Middle frontal gyrus (tissue), 1 donor: ENCODE measurements around the gene CRYBG2.

Experiments
- DNase-seq: peaks from one replicate; pipeline ENCODE4 v3.0.0-alpha.2; 2015; ENCODE audit warnings: low spot score; ENCODE audit errors: extremely low spot score

The CRYBG2 gene

DNA sequence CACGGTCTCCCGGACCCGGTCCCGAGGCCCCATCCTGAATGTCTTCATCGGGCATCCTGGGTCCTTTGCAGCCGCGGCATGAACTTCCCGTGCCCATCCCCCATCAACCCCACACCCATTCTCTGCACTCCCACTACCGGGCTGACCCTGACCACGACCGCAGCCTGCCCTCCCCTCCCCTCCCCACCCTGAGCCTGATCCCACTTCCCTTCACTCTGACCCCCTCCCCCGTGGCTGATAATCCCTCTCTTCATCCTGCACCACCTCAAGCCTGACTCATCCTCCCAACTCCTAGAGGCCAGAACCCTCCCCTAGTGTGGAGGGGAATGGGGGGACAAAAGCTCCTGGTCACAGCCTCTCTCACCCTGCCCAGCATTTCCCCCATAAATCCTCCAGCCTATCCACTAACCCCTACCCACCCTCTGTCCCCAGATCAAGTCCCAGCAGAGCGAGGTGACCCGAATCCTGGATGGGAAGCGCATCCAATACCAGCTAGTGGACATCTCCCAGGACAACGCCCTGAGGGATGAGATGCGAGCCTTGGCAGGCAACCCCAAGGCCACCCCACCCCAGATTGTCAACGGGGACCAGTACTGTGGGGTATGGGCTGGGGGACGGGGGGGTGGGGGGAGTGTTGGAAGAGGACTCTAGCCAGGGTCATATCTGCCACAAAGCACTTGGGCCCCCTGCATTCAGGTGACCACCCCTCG, 73.4 kb downstream of the CRYBG2 start:
- no peak for DNase-seq

DNA sequence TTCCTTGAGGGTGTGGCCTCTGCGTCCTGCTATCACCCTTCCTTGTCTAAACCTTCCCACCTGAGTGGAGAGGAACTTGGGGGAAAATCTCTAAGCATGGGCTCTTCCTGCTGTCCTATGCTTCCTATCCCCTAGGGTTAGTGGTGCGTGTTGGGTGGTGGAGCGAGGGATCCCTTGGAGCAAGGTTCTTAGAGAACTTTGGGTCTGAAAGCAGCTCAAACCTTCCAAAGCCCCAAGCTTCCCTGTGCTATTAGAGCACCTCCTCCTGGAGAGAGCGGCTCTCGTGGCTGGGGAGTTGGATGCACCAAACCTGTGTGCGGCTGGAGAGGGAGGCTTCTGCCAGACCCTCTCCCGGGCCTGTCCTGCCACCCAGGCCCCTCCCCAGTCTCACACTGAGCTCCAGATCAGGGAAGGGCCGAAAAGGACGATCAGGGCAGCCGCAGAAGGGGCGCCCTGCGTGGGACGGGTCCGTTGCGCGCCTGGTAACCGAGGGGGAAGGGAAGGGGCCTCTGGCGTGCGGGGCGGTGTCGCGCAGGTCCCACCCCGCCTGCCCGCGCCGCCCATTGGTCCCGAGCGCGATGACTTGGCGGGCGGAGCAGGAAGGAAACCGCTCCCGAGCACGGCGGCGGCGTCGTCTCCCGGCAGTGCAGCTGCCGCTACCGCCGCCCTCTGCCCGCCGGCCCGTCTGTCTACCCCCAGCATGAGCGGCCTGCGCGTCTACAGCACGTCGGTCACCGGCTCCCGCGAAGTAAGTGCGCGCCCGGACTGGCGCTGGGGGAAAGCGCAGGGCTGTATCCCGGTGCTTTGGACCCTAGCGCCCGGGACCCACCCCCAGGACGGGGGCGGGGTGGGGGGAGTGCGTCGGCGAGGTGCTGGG, 74.2 kb downstream of the CRYBG2 start, which contains the start of gene SH3BGRL3:
SH3BGRL3 (plus strand) TSS at position 631 of the 877 bp plus-strand sequence; CDS start at position 701, 70 bp downstream.
- peak; percentile 63 for DNase-seq

DNA sequence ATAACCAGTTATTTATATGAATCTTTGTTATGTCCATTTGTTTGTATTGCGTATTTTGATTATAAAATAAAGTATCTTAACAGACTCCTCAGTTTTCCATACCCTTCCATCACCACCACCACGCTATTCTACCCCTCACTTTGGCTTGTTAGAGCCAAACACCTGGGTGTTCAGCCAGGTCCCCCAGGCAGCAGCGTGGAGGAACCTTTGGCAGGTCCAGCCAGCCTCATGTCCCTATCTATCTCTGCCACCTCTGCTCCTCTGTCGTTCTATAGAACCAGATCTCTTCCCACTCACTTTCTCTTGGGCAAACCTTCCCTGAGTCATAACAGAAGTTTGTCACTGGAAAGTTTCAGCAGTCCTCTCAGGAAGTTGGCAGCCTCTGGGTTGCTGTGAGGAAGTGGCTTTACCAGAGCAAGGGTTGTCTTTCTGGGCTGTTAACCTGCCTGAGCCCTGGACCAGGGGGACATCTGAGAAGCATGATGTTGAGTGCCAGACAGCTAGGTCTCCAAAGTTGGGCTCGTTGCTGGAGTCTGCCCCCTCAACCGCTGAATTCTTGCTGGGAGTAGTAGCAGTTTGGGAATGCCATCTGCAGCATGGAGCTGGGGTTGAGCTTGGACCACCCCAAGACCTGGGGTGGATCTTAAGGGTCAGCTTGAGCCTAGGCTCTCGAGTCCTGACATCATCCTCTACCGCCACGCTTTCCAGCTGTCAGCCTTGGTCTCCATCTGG, 75.0 kb downstream of the CRYBG2 start:
- DNase-seq, result no peak

DNA sequence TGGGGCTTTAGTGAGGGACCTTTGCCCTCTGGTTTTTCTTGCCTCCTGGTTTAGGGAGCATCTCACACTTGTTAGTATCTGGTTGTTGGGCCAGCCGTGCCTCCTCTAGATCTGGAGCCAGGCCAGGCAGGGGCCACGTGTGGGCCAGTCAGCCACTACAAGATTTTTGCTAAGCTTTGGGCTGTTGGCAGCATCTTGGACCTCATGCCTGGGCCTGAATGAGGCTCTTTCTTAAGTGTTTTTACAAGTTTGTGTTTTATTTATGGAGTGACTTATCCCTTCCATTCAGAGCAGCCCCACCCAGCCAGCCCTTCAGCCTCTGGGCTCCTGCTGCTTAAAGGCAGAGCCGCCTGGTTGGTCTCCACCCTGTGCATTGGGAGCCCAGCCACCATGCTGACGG, 75.6 kb downstream of the CRYBG2 start:
- no peak for DNase-seq

DNA sequence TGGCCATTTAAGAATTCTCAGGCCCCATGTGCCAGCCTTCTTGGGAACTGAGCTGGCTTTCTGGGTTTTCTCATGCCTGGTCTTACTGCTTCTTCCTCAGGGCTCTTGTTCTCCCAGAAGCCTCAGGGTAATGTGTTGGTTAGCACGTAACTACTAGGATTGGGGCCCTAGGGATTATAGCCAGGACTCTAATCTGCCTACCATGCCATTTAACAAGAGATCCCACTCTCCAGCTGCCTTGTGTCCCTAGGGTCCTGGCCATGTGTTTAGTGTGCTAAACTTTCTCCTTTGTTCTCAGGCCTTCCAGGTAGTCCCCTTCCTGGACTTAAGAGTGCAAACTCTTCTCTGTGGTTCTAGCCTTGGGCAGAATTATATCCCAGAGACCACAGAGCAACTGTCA, 76.2 kb downstream of the CRYBG2 start:
- no peak for DNase-seq

DNA sequence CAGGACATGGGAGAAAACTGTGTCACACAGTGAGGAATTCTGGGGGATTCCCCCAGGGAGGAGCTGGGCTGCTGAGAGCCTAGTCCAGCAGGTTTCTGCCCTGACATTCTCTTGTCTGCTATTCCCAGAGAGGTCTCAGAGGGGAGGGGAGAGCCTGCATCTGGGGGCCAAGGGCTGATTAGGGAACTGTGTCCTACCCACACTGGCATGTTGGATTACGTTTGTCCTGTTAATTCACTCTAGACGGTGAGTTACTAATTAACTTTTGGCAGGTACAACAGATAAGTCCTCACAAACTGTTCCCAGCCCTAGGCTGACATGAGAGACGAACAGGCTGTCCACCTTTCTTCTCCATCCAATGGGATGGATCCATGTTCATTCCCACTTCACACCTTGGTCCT, 76.7 kb downstream of the CRYBG2 start:
- DNase-seq, result no peak

DNA sequence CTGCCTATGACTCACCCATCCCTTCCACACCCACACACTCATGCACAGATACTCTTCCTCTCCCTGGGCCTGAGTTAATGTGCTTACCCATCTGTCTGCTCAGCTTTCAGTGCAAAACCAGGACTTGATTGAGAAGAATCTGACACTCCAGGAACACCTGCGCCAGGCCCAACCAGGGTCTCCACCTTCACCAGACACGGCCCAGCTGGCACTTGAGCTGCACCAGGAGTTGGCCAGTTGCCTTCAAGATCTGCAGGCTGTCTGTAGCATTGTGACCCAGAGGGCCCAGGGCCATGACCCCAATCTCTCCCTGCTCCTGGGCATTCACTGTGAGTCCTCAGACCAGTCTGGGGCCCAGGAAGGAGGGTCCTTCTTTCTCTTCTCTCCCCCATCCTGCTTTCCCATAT, 77.5 kb downstream of the CRYBG2 start:
- no peak for DNase-seq

DNA sequence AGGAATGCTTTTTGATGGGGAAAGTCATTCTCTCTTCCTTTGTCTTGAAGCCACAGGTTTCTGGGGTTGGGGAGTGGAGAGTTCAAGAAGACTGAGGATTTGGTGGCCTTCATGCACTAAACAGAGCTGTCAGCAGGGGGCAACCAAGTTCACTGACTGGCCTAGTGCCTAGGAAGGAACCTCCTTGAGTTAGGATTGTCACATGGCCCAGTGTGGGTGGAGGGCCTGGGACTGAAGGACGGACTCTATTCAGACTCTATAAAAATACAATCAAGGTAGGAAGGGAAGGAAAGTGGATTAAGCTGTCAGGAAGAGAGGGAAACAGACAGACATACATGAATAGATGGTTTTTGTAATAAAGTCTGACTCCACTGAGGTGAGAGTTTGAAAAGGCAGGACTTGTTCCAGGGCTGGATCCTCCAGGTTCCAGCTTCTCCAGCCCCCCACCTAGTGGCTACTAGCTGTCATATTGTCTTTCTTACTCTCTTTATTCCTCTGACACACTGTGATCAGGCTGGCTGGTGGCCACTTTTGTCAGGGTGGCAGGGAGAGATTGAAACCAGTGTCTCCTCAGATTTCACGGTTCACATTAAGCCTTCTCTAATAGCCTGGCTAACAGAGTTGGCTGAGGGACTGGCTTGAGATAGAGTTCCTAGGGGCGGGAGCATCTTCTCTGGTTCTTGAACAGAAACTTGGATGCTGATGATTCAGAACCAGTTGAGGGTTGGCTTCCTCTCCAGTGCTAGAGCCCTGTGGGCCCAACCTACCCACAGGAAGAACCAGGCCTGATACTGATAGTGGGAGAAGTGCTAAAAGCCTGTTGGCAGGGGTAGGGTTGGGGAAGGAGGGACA, 78.1 kb downstream of the CRYBG2 start:
- peak; percentile 60 for DNase-seq

DNA sequence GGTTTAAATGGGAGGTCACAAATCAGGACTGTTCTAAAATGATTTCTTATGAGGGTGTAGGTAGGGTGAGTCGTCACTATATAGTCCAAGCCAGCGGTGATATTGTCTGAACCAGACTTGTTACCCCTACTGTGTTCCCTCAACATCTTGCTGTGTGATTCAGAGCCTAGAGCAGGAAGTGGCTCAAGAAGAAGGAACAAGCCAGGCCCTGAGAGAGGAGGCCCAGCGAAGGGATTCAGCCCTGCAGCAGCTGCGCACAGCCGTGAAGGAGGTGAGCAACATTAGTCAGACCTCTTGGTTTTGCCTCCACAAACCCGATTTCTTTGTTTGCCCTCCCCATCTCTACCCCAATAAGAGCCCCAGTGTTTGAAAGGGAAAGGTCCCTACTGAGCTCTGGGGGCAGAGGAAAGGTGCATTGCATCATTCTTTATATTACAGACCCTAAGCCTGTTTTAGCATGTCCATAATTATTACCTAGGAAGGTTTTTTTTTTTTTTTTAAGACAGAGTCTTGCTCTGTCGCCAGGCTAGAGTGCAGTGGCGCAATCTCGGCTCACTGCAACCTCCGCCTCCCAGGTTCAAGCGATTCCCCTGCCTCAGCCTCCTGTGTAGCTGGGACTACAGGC, 79.0 kb downstream of the CRYBG2 start:
- DNase-seq, result no peak
